GM23338 (cell line): ENCODE measurements around the gene H1-8. TPM values are rescaled to one million over a fixed set of nuclear protein-coding genes. Genes with fewer than 3 reads are reported as not detected.

Source experiments
- ATAC-seq: fragments of 200-7000 bp; cut with Tn5 transposase; 3 replicates; pipeline ENCODE4 v1.9.1; 2020
- DNase-seq: peaks from one replicate; pipeline ENCODE4 v3.0.0-alpha.2; 2015; ENCODE audit warnings: low spot score
- H2AFZ ChIP-seq: fragments of 200-600 bp; sonication (generic); 2 replicates; pipeline ENCODE4 v1.8.0; 2016; ENCODE audit warnings: antibody characterized with exemption, mild to moderate bottlenecking, moderate library complexity
- H3F3A ChIP-seq: fragments of 200-600 bp; sonication (generic); replicated peaks from 2 replicates; pipeline ENCODE4 v1.8.0; 2017; ENCODE audit warnings: antibody characterized with exemption, mixed run types, low read depth
- H3K27ac ChIP-seq: fragments of 200-600 bp; sonication (generic); 2 replicates; pipeline ENCODE4 v1.6.1; 2016; ENCODE audit warnings: low read depth
- H3K27me3 ChIP-seq: fragments of 200-600 bp; sonication (generic); 2 replicates; pipeline ENCODE4 v1.8.0; 2016; ENCODE audit warnings: mild to moderate bottlenecking, mixed run types, moderate library complexity; ENCODE audit not compliant: insufficient read depth
- H3K36me3 ChIP-seq: fragments of 200-600 bp; sonication (generic); 2 replicates; pipeline ENCODE4 v1.8.0; 2016; ENCODE audit warnings: mild to moderate bottlenecking; ENCODE audit not compliant: insufficient read depth
- H3K4me1 ChIP-seq: fragments of 200-600 bp; sonication (generic); 2 replicates; pipeline ENCODE4 v1.8.0; 2016; ENCODE audit warnings: mild to moderate bottlenecking, moderate library complexity; ENCODE audit not compliant: insufficient read depth
- H3K4me2 ChIP-seq: fragments of 200-600 bp; sonication (generic); 2 replicates; pipeline ENCODE4 v1.7.1; 2017; ENCODE audit warnings: mixed run types
- H3K4me3 ChIP-seq: fragments of 200-600 bp; sonication (generic); 2 replicates; pipeline ENCODE4 v1.6.1; 2016; ENCODE audit warnings: mixed run types
- H3K79me2 ChIP-seq: fragments of 200-600 bp; sonication (generic); replicated peaks from 2 replicates; pipeline ENCODE4 v1.8.0; 2017; ENCODE audit warnings: mild to moderate bottlenecking; ENCODE audit not compliant: insufficient read depth
- H3K9me2 ChIP-seq: fragments of 200-600 bp; sonication (generic); 2 replicates; pipeline ENCODE4 v1.8.0; 2017; ENCODE audit not compliant: insufficient read depth
- H4K20me1 ChIP-seq: fragments of 200-600 bp; sonication (generic); replicated peaks from 2 replicates; pipeline ENCODE4 v1.8.0; 2017; ENCODE audit warnings: mild to moderate bottlenecking; ENCODE audit not compliant: insufficient read depth
- H3K27ac Mint-ChIP-seq: 2 replicates; pipeline ENCODE4 v1.8.0; 2020; ENCODE audit warnings: inconsistent platforms, mild to moderate bottlenecking, moderate library complexity, mixed read lengths
- H3K27me3 Mint-ChIP-seq: 3 replicates; pipeline ENCODE4 v1.8.0; 2022; ENCODE audit warnings: low read depth, mild to moderate bottlenecking, moderate library complexity, mixed read lengths, inconsistent platforms; ENCODE audit not compliant: insufficient read depth, poor library complexity
- H3K36me3 Mint-ChIP-seq: 3 replicates; pipeline ENCODE4 v1.8.0; 2021; ENCODE audit warnings: low read depth, mild to moderate bottlenecking, inconsistent platforms, moderate library complexity, mixed read lengths
- H3K4me1 Mint-ChIP-seq: 3 replicates; pipeline ENCODE4 v1.8.0; 2020; ENCODE audit warnings: mild to moderate bottlenecking, inconsistent platforms, mixed read lengths
- H3K4me3 Mint-ChIP-seq: 3 replicates; pipeline ENCODE4 v1.8.0; 2021; ENCODE audit warnings: moderate library complexity, mild to moderate bottlenecking, inconsistent platforms, mixed read lengths
- H3K9me3 Mint-ChIP-seq: 3 replicates; pipeline ENCODE4 v1.8.0; 2020; ENCODE audit warnings: moderate library complexity, mild to moderate bottlenecking, inconsistent platforms, mixed read lengths
- CREB1 ChIP-seq: fragments of 250-450 bp; sonication (Bioruptor Pico); IDR thresholded peaks from 2 replicates; pipeline ENCODE4 v1.5.0; 2020; ENCODE audit warnings: low read depth, mild to moderate bottlenecking, moderate library complexity
- EZH2 ChIP-seq: fragments of 200-600 bp; sonication (generic); IDR thresholded peaks from one replicate; pipeline ENCODE4 v1.8.0; 2017; ENCODE audit warnings: antibody characterized with exemption, mild to moderate bottlenecking, low read depth; ENCODE audit not compliant: unreplicated experiment
- EZH2phosphoT487 ChIP-seq: fragments of 200-600 bp; sonication (generic); IDR thresholded peaks from one replicate; pipeline ENCODE4 v1.8.1; 2018; ENCODE audit warnings: antibody characterized with exemption; ENCODE audit not compliant: unreplicated experiment
- JUNB ChIP-seq: IDR thresholded peaks from one replicate; pipeline ENCODE4 v1.6.1; 2016; ENCODE audit warnings: antibody characterized with exemption; ENCODE audit not compliant: unreplicated experiment
- NANOG ChIP-seq: IDR thresholded peaks from 2 replicates; pipeline ENCODE4 v1.6.1; 2016; ENCODE audit warnings: antibody characterized with exemption, borderline replicate concordance
- POLR2AphosphoS5 ChIP-seq: IDR thresholded peaks from 2 replicates; pipeline ENCODE4 v1.6.1; 2016; ENCODE audit warnings: antibody characterized with exemption, low read depth
- STAT1 ChIP-seq: IDR thresholded peaks from one replicate; pipeline ENCODE4 v1.6.1; 2016; ENCODE audit warnings: antibody characterized with exemption; ENCODE audit not compliant: unreplicated experiment
- ZNF114 ChIP-seq: fragments of 250-450 bp; sonication (Bioruptor Pico); IDR thresholded peaks from 2 replicates; pipeline ENCODE4 v1.5.0; 2020; ENCODE audit warnings: mild to moderate bottlenecking, moderate library complexity
- ZNF331 ChIP-seq: fragments of 250-450 bp; sonication (Bioruptor Pico); IDR thresholded peaks from 2 replicates; pipeline ENCODE4 v1.5.0; 2020; ENCODE audit warnings: low read depth, mild to moderate bottlenecking, moderate library complexity
- polyA plus RNA-seq: library from polyadenylated mRNA; unstranded; fragments of >200 nt; fragmentation: Nextera tagmentation; extraction: Ambion mirVana; gene quantifications from 2 replicates; pipeline ENCODE4 v1.2.1, GENCODE V29; 2016
- total RNA-seq: library from RNA; depleted of rRNA; stranded (reverse); fragments of >200 nt; shearing (Covaris generic); gene quantifications from 2 replicates; pipeline ENCODE4 v1.2.3, GENCODE V29; 2014
- TF ChIP-seq, protein P1 (sequence below): fragments of 250-450 bp; sonication (Bioruptor Pico); IDR thresholded peaks from 2 replicates; pipeline ENCODE4 v1.5.0; 2020; ENCODE audit warnings: mild to moderate bottlenecking, moderate library complexity
- TF ChIP-seq, protein P2 (sequence below), 2 experiments: fragments of 200-600 bp in 1 of 2; sonication (generic) in 1 of 2; conservative IDR thresholded peaks; 2 replicates each; pipeline versions ENCODE4 v1.5.1 to v1.6.1; 2016 to 2017; ENCODE audit warnings: antibody characterized with exemption in 2 of 2, low read depth in 2 of 2, mild to moderate bottlenecking in 2 of 2, moderate library complexity in 1 of 2
- TF ChIP-seq, protein P3 (sequence below): IDR thresholded peaks from one replicate; pipeline ENCODE4 v1.6.1; 2018; ENCODE audit warnings: antibody characterized with exemption; ENCODE audit not compliant: unreplicated experiment
- TF ChIP-seq, protein P4 (sequence below): IDR thresholded peaks from 2 replicates; pipeline ENCODE4 v1.6.1; 2016; ENCODE audit warnings: antibody characterized with exemption

H1-8 gene
- total and polyA plus RNA-seq, 2 experiments from 2014 or later = not detected

DNA sequence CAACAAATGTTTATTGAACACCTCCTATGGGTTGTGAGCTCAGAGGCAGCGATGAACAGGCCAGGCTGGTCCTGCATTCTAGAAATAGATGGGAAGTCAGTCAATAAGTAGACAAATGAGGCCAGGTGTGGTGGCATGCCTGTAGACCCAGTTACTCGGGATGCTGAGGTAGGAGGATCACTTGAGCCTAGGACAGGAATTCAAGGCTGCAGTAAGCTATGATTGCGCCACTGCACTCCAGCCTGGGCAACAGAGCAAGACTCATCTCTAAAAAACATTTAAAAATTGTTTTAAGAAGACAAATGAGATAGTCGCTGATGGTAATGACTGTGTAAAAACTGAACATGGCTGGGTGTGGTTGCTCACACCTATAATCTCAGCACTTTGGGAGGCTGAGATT is 18.9 kb upstream of the H1-8 start (continued):
- no peak for TF ChIP-seq ZNF331

GRCh38 chr3:129525341-129525968 is 17.5 kb upstream of the H1-8 start:
- no peak overlapping the region for H3K27ac ChIP-seq
- no peaks in the 10 kb centered on the region for H3K27me3 ChIP-seq
- no peak overlapping the region for H2AFZ ChIP-seq
- H3K36me3 ChIP-seq = no peaks in the 10 kb centered on the region
- Mint-ChIP-seq H3K4me3 (no peak overlapping the region), H3K27me3 (peaks cover 20% of the 10 kb centered on the region), H3K27ac (no peak overlapping the region), H3K36me3 (no peaks in the 10 kb centered on the region; the same call in 2 of the 3 replicates), H3K4me1 (peaks cover 24% of the 10 kb centered on the region), H3K9me3 (no peaks in the 10 kb centered on the region)
- H3K4me3 ChIP-seq = no peak overlapping the region
- H3K4me2 ChIP-seq = no peak overlapping the region
- ATAC-seq = no peak
- H3F3A ChIP-seq = no peaks in the 10 kb centered on the region
- no peaks in the 10 kb centered on the region for H3K9me2 ChIP-seq
- H4K20me1 ChIP-seq = no peaks in the 10 kb centered on the region
- peaks cover 5% of the 10 kb centered on the region; the same call in 1 of the 2 replicates for H3K4me1 ChIP-seq
- H3K79me2 ChIP-seq = no peaks in the 10 kb centered on the region
- TF ChIP-seq, protein P1, sequence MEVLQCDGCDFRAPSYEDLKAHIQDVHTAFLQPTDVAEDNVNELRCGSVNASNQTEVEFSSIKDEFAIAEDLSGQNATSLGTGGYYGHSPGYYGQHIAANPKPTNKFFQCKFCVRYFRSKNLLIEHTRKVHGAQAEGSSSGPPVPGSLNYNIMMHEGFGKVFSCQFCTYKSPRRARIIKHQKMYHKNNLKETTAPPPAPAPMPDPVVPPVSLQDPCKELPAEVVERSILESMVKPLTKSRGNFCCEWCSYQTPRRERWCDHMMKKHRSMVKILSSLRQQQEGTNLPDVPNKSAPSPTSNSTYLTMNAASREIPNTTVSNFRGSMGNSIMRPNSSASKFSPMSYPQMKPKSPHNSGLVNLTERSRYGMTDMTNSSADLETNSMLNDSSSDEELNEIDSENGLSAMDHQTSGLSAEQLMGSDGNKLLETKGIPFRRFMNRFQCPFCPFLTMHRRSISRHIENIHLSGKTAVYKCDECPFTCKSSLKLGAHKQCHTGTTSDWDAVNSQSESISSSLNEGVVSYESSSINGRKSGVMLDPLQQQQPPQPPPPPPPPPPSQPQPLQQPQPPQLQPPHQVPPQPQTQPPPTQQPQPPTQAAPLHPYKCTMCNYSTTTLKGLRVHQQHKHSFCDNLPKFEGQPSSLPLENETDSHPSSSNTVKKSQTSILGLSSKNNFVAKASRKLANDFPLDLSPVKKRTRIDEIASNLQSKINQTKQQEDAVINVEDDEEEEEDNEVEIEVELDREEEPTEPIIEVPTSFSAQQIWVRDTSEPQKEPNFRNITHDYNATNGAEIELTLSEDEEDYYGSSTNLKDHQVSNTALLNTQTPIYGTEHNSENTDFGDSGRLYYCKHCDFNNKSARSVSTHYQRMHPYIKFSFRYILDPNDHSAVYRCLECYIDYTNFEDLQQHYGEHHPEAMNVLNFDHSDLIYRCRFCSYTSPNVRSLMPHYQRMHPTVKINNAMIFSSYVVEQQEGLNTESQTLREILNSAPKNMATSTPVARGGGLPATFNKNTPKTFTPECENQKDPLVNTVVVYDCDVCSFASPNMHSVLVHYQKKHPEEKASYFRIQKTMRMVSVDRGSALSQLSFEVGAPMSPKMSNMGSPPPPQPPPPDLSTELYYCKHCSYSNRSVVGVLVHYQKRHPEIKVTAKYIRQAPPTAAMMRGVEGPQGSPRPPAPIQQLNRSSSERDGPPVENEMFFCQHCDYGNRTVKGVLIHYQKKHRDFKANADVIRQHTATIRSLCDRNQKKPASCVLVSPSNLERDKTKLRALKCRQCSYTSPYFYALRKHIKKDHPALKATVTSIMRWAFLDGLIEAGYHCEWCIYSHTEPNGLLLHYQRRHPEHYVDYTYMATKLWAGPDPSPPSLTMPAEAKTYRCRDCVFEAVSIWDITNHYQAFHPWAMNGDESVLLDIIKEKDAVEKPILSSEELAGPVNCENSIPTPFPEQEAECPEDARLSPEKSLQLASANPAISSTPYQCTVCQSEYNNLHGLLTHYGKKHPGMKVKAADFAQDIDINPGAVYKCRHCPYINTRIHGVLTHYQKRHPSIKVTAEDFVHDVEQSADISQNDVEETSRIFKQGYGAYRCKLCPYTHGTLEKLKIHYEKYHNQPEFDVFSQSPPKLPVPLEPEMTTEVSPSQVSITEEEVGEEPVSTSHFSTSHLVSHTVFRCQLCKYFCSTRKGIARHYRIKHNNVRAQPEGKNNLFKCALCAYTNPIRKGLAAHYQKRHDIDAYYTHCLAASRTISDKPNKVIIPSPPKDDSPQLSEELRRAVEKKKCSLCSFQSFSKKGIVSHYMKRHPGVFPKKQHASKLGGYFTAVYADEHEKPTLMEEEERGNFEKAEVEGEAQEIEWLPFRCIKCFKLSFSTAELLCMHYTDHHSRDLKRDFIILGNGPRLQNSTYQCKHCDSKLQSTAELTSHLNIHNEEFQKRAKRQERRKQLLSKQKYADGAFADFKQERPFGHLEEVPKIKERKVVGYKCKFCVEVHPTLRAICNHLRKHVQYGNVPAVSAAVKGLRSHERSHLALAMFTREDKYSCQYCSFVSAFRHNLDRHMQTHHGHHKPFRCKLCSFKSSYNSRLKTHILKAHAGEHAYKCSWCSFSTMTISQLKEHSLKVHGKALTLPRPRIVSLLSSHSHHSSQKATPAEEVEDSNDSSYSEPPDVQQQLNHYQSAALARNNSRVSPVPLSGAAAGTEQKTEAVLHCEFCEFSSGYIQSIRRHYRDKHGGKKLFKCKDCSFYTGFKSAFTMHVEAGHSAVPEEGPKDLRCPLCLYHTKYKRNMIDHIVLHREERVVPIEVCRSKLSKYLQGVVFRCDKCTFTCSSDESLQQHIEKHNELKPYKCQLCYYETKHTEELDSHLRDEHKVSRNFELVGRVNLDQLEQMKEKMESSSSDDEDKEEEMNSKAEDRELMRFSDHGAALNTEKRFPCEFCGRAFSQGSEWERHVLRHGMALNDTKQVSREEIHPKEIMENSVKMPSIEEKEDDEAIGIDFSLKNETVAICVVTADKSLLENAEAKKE = no peak
- TF ChIP-seq ZNF331 (no peak), CREB1 (CRISPR knock-in tag) (no peak), EZH2 (no peak), EZH2phosphoT487 (no peak), ZNF114 (no peak), JUNB (no peak), POLR2AphosphoS5 (no peak), NANOG (no peak), STAT1 (no peak)
- TF ChIP-seq, protein P2, sequence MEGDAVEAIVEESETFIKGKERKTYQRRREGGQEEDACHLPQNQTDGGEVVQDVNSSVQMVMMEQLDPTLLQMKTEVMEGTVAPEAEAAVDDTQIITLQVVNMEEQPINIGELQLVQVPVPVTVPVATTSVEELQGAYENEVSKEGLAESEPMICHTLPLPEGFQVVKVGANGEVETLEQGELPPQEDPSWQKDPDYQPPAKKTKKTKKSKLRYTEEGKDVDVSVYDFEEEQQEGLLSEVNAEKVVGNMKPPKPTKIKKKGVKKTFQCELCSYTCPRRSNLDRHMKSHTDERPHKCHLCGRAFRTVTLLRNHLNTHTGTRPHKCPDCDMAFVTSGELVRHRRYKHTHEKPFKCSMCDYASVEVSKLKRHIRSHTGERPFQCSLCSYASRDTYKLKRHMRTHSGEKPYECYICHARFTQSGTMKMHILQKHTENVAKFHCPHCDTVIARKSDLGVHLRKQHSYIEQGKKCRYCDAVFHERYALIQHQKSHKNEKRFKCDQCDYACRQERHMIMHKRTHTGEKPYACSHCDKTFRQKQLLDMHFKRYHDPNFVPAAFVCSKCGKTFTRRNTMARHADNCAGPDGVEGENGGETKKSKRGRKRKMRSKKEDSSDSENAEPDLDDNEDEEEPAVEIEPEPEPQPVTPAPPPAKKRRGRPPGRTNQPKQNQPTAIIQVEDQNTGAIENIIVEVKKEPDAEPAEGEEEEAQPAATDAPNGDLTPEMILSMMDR (conservative IDR thresholded peaks at IDR 0.05; ENCODE audit: low read depth in 2 of 2) = no peak
- TF ChIP-seq, protein P3, sequence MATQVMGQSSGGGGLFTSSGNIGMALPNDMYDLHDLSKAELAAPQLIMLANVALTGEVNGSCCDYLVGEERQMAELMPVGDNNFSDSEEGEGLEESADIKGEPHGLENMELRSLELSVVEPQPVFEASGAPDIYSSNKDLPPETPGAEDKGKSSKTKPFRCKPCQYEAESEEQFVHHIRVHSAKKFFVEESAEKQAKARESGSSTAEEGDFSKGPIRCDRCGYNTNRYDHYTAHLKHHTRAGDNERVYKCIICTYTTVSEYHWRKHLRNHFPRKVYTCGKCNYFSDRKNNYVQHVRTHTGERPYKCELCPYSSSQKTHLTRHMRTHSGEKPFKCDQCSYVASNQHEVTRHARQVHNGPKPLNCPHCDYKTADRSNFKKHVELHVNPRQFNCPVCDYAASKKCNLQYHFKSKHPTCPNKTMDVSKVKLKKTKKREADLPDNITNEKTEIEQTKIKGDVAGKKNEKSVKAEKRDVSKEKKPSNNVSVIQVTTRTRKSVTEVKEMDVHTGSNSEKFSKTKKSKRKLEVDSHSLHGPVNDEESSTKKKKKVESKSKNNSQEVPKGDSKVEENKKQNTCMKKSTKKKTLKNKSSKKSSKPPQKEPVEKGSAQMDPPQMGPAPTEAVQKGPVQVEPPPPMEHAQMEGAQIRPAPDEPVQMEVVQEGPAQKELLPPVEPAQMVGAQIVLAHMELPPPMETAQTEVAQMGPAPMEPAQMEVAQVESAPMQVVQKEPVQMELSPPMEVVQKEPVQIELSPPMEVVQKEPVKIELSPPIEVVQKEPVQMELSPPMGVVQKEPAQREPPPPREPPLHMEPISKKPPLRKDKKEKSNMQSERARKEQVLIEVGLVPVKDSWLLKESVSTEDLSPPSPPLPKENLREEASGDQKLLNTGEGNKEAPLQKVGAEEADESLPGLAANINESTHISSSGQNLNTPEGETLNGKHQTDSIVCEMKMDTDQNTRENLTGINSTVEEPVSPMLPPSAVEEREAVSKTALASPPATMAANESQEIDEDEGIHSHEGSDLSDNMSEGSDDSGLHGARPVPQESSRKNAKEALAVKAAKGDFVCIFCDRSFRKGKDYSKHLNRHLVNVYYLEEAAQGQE = no peak
- TF ChIP-seq, protein P4, sequence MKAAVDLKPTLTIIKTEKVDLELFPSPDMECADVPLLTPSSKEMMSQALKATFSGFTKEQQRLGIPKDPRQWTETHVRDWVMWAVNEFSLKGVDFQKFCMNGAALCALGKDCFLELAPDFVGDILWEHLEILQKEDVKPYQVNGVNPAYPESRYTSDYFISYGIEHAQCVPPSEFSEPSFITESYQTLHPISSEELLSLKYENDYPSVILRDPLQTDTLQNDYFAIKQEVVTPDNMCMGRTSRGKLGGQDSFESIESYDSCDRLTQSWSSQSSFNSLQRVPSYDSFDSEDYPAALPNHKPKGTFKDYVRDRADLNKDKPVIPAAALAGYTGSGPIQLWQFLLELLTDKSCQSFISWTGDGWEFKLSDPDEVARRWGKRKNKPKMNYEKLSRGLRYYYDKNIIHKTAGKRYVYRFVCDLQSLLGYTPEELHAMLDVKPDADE = no peak
- no peak for DNase-seq
